ENCODE data around the gene HNRNPLL. TPM values are rescaled to one million over a fixed set of nuclear protein-coding genes. Genes with fewer than 3 reads are reported as not detected.

The HNRNPLL gene
- total and polyA plus RNA-seq, 2 of the 13 experiments (the other 11 are each of a cell fraction or from before 2014, with no cell fraction given) = 49.4 to 103 TPM

GRCh38 chr2:38602732-38603401, at the start of gene HNRNPLL (continued):
- TF ChIP-seq ZNF20 (CRISPR knock-in tag; IDR thresholded peaks at IDR 0.05) (no peak), ZNF879 (CRISPR knock-in tag; IDR thresholded peaks at IDR 0.05) (no peak), ZNF513 (CRISPR knock-in tag; conservative IDR thresholded peaks at IDR 0.05) (no peak), HCFC1 (IDR thresholded peaks at IDR 0.05; ENCODE audit: low read depth, low read length) (no peak), HNRNPL (IDR thresholded peaks at IDR 0.05; ENCODE audit: low read depth, low read length) (no peak), DR1 (CRISPR knock-in tag; IDR thresholded peaks at IDR 0.05) (peak; percentile 87), ZNF558 (CRISPR knock-in tag; IDR thresholded peaks at IDR 0.05; ENCODE audit: borderline replicate concordance) (0 out of 2 replicates have a peak, but pooled peaks have one; percentile 8), KDM6A (CRISPR knock-in tag; IDR thresholded peaks at IDR 0.05; ENCODE audit: low read depth) (0 out of 2 replicates have a peak, but pooled peaks have one; percentile 11), SYNCRIP (IDR thresholded peaks at IDR 0.05; ENCODE audit: insufficient read depth, low read depth, low read length) (no peak), ZNF775 (CRISPR knock-in tag; IDR thresholded peaks at IDR 0.05; ENCODE audit: borderline replicate concordance) (peak; percentile 92; the same call in 1 of the 2 replicates), ZBTB26 (CRISPR knock-in tag; IDR thresholded peaks at IDR 0.05; ENCODE audit: borderline replicate concordance) (peak; percentile 65; the same call in 1 of the 2 replicates), PREB (CRISPR knock-in tag; IDR thresholded peaks at IDR 0.05) (no peak), ZNF460 (CRISPR knock-in tag; IDR thresholded peaks at IDR 0.05; ENCODE audit: borderline replicate concordance) (0 out of 2 replicates have a peak, but pooled peaks have one; percentile 16), ZNF12 (CRISPR knock-in tag; IDR thresholded peaks at IDR 0.05) (peak; percentile 30; the same call in 1 of the 2 replicates), PHB2 (IDR thresholded peaks at IDR 0.05; ENCODE audit: partially characterized antibody) (no peak), ZNF574 (CRISPR knock-in tag; IDR thresholded peaks at IDR 0.05) (peak; percentile 78), HNRNPH1 (optimal IDR thresholded peaks at IDR 0.05; ENCODE audit: low read depth, low read length) (peak; percentile 79), ZBTB34 (CRISPR knock-in tag; IDR thresholded peaks at IDR 0.05) (no peak), HIC2 (CRISPR knock-in tag; IDR thresholded peaks at IDR 0.05; ENCODE audit: low read depth) (no peak)
